VCaP (cell line): ENCODE data around the gene ATP4A.

Experiments used
- H3K27ac ChIP-seq: fragments of 450-650 bp; 2 replicates; pipeline ENCODE4 v1.5.1; 2017
- CTCF ChIP-seq: fragments of 450-650 bp; conservative IDR thresholded peaks from 2 replicates; pipeline ENCODE4 v1.5.1; 2017; ENCODE audit warnings: mild to moderate bottlenecking, moderate library complexity

The ATP4A gene

GRCh38 chr19:35562776-35563175, 682 bp downstream of the ATP4A start:
- H3K27ac ChIP-seq: no peak overlapping the region
- TF ChIP-seq CTCF: no peak

- H3K27ac ChIP-seq: no peak overlapping the region
- TF ChIP-seq CTCF: no peak
Observed at GRCh38 chr19:35562336-35562735, 1.1 kb downstream of the ATP4A start.

GRCh38 chr19:35561436-35561835, 2.0 kb downstream of the ATP4A start:
- TF ChIP-seq CTCF: no peak
- no peak overlapping the region for H3K27ac ChIP-seq

GRCh38 chr19:35560677-35561076, 2.8 kb downstream of the ATP4A start:
- no peak overlapping the region for H3K27ac ChIP-seq
- TF ChIP-seq CTCF: no peak

DNA sequence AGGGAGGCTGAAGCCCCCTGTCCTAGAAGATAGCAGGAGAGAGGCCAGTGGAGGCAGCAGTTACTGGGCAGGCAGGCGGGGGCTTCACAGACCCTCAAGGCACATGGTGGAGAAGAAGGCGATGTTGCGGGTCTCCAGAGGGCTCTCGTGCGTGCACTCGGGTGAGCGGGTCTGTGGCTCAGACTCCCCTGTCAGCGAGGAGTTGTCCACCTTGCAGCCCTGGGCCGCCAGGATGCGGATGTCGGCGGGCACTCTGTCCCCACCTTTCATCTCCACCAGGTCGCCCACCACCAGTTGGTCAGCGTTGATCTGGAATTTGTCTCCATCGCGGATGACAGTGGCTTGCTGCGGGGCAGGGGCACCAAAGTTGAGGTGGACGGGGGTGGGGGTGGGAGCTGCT, 3.2 kb downstream of the ATP4A start:
- no peak overlapping the region for H3K27ac ChIP-seq
- no peak for TF ChIP-seq CTCF

- no peak overlapping the region for H3K27ac ChIP-seq
- no peak for TF ChIP-seq CTCF
Observed at GRCh38 chr19:35559781-35560180, 3.7 kb downstream of the ATP4A start.

GRCh38 chr19:35559281-35559659, 4.2 kb downstream of the ATP4A start:
- H3K27ac ChIP-seq: no peak overlapping the region
- TF ChIP-seq CTCF: no peak
